Hematopoietic multipotent progenitor cell treated with erythropoietin and hydrocortisone succinate and interleukin-3 and kit ligand, for 4 days (in vitro differentiated cells): Measurements from ENCODE around the gene L1CAM.

Experiments
- DNase-seq: peaks from one replicate; pipeline ENCODE4 v3.0.0-alpha.2; 2015

L1CAM gene, protein sequence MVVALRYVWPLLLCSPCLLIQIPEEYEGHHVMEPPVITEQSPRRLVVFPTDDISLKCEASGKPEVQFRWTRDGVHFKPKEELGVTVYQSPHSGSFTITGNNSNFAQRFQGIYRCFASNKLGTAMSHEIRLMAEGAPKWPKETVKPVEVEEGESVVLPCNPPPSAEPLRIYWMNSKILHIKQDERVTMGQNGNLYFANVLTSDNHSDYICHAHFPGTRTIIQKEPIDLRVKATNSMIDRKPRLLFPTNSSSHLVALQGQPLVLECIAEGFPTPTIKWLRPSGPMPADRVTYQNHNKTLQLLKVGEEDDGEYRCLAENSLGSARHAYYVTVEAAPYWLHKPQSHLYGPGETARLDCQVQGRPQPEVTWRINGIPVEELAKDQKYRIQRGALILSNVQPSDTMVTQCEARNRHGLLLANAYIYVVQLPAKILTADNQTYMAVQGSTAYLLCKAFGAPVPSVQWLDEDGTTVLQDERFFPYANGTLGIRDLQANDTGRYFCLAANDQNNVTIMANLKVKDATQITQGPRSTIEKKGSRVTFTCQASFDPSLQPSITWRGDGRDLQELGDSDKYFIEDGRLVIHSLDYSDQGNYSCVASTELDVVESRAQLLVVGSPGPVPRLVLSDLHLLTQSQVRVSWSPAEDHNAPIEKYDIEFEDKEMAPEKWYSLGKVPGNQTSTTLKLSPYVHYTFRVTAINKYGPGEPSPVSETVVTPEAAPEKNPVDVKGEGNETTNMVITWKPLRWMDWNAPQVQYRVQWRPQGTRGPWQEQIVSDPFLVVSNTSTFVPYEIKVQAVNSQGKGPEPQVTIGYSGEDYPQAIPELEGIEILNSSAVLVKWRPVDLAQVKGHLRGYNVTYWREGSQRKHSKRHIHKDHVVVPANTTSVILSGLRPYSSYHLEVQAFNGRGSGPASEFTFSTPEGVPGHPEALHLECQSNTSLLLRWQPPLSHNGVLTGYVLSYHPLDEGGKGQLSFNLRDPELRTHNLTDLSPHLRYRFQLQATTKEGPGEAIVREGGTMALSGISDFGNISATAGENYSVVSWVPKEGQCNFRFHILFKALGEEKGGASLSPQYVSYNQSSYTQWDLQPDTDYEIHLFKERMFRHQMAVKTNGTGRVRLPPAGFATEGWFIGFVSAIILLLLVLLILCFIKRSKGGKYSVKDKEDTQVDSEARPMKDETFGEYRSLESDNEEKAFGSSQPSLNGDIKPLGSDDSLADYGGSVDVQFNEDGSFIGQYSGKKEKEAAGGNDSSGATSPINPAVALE

DNA sequence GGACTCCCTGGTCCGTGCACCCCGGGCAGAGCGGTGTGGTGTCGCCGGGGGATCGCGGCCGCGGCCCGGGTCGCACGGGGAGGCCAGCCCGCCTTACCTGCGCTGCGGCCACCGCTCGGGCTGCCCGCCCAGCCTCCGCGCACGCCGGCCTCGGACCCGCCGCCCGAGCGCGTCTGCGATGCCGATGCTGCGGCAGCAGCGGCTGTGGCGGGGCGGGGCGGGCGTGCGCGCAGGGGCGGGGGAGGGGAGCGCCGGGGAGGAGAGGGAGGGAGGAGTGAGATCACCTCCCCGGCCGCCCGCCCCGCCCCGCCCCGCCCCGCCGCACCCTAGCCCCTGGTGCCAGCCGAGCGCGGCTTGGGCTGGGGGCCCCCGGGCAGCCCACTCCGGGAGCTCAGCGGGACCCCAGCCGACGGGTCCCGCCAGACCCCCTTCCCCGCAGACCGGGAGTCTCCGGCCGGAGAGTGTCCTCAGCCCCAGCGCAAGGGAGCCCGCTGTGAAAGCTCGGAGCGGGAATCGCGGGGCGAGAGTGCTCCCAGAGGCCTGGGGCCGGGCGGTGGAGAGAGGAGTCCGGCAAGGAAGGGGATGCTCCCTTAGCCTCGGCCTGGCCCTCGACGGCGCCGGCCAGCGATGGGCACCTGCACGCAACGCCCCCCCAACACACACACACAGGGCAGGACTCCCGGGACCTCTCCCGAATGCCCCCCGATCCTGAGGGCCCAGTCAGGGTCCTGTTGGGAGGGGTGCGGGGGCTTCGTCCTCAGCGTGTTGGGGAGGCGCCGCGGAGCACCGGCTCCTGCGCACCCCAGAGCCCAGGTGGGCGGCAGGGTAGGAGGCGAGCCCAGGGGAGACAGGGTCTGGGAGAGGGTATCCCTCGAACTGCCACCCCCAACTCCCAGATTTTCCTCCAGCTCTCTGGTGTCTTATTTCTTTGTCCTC, at the start of gene L1CAM:
Gene L1CAM (minus strand): TSS at position 206 of the 936 bp plus-strand sequence. CDS start 10,337 bp downstream, outside the sequence.
- peak; percentile 27 for DNase-seq

DNA sequence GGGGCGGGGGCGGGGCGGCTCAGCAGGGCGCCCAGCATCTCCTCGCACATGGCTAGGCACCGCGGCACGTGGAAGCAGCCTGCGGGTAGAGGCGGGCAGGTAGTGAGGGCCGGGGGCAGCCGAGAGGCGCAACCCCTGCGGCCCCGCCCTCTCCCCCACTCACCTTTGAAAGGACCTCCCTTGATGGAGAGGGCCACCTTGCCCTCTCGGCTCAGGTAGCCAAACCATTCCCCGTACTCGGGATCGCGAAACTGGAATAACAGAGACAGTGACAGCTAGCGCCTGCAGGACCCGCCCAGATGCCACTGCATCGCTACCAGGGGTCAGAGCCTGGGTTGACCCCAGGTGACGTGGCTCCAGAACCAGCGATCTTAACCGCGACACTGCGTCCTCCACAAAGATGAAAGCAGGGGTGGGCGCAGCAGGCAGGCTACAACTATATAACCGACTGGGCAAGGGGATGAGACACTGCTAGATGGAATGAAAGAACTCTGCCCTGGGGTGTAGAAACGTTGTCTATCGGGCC, 49.4 kb upstream of the L1CAM start:
- no peak for DNase-seq

DNA sequence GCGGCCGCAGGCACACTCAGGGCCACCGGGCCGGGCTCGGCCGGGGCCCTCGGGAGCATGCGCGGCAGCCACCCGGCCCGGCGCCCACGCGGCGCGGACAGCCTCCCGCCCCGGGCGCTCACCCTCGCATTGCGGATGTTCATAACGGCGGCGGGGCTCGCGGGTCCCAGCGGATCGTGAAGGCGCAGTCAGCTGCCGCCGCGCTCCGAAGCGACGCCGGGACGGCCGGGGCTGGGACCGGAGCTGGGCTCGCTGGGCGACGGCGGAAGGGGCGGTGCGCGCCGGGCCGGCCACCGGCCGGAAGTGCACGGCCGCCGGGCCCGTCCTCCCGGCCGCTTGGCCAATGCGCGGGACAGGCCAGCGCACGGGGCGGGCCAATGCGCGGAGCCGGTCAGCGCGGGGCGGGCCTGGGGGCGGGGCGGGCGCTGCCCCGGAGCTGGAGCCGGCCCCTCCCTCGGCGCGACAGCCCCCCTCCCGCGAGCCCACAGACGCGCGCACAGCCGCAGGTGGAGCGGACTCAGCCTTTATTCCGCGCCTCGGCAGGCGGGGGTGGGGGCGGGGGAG, 48.9 kb upstream of the L1CAM start, which contains the start of gene NAA10:
Gene NAA10 (minus strand): TSS at position 276 of the 564 bp plus-strand sequence. CDS start 133 bp downstream, at position 143.
- peak; percentile 89 for DNase-seq

DNA sequence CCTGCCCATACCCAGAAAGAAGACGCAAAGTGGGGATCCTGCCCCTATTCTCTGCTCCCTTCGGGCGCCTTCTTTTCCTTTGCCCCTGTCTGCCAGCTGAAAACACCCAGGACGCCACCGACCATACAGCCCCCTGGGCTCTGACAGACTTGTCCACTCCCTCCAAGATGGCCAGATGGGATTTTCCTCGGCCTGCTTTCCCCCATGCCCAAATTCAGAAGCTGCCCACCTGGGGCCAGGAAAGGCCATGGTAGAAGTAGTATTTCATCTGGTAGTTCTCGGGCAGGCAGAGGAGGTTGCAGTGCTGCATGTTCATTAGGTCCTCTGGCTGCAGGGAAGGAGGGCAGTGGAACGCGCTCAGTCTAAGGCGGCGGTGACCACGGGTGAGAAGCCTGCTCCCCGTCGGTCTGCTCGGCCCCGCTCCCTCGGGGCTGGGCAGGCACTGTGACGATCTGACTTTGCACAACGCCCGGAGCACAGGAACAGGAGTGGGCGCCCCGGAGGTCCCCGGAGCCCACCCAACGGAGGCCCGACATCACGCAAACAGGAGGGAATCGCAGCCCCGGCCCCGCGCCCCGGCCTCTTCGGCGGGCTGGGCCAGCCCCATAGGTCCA, 48.3 kb upstream of the L1CAM start:
- no peak for DNase-seq

DNA sequence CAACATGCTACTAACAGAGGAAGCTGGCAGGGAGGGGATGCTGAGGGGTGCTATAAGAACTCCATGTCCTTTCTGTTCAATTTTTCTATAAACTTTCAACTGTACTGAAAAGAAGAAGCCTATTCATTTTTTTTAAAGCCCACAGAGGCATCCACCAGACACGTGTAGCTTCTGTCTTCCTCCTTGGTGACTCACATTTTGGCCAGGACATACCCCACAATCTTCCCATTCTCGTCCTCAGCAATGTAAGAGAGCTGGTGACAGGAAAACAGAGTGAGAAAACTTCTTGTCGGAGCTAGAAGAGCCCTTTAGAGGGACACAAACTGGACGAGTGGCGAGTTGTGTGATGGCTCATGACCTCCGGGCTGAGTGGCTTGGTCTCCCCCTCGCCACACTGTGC, 47.8 kb upstream of the L1CAM start:
- no peak for DNase-seq

DNA sequence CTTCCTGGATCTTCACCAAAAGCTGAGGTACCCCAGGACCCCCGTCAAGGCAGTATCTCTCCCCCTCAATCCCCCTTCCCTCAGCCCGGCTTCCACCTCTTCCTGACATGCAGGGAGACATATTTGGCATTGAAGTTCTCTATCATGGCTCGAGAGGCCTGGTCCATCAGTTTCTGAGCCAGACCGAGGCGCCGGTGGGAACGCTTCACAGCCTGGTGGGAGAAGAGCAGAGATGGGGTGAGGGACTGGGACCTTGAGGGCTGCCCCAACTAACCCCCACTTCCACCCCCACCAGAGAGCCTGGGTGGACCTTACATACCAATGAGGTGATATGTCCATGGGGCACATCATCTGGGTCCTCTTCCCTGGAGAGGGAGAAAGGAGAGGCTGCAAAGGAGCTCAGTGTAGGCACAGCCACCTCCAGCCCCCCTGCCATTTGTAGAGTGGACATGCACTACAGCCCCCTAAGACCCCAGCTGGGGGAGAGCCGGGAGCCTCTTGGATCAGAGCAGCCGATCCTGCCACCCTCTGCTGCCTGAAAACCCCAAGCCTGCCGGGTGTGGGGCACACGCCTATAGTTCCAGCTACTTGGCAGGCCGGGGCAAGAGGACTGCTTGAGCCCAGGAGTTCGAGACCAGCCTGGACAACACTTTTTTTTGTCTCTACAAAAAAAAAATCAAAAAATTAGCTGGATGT, 46.4 kb upstream of the L1CAM start:
- no peak for DNase-seq

DNA sequence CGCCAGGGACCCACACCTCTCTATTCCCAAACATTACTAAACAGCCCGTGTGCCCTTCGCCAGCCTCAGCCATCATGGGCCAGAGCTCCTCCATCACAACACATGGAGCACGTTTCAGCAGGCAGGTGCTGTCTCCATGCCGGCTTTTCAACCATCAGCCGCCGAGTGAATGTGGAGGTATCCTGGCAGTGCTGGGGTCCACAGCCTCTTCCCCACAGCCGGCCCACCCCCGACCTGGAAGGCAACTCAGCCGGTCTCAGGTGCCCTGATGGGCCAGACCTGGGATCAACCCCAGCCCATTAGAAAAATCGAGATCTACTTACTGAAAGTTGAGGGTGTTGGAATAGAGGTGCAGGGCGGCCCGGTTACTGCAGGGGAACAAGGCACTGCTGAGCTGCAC, 45.8 kb upstream of the L1CAM start:
- no peak for DNase-seq

DNA sequence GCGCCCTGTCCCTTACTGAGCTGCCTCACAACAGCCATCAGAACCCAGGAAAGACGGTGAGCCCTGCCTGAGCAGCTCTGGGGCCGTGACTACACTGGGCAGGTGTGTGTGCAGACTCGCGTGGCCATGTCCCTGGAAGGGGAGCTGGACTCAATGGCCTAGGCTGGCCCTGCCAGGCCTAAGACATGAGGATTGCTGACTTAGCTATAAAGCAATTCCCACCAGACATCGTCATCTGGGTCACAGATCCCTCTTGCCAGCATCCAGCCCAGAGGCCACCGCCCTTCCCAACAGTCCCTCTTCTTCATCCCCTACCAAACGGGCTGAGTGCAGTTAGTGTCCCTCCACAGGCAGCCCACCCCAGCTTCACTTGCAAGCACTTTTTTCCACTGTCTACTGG, 45.2 kb upstream of the L1CAM start:
- no peak for DNase-seq

DNA sequence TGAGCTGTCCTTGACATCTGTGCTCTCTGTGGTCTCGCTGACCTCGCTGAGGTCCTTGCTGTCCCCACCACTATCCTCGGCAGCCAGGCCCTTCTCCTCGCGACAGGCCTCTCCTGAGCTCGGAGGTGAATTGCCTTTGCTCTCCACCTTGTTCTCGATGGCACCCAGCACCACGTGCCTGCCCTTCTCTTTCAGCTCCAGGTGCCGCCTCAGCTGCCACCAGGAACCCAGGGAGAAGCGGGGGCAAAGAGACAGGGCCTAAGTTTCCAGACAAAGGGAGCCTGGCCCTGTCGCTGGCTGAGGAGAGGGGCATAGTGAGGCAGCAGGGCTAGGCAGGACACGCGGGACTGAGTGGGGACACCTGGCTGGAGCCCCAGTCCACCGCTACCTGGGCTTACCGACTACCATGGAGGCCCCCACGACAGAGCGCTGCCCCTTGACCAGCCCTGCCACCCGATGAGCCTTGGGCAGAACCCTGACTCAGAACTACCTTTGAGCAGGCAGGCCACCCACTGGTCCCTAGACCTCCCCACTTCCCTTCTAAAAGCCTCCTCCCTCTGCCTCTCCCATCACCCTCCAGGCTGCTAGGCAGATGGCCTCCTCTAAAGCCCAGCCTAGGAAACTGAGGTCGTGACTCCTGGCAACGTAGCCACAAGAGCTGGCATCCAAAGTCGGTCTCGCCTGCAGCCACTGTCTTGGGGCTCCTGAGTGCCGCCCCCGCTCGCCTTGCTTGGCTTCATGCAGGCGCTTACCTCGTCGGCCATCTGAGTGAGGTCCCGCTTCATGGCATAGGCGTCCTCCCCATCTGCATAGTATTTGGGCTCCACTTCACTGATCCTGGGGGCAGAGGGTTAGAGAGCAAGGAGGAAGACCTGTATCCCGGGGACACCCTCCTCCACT, 44.3 kb upstream of the L1CAM start:
- no peak for DNase-seq

DNA sequence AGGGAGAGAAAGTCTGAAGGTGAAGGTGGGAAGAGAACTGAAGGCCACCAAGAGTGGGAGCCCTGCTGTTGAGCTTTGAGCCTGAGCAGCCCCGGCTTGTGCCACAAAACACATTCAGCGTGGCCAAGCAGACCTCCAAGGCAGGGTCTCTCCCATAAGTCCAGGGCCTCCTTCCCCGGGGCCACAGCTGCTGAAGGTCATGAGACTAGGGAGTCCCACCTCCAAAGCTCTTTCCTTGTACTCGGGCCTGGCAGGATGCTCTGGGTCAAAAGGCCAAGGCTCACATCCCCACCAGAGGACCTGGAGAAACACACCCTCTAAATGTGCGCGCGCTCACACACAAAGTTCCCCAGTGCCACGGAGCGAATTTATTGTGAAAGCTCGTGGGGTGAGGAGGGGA, 43.6 kb upstream of the L1CAM start:
- DNase-seq = no peak

DNA sequence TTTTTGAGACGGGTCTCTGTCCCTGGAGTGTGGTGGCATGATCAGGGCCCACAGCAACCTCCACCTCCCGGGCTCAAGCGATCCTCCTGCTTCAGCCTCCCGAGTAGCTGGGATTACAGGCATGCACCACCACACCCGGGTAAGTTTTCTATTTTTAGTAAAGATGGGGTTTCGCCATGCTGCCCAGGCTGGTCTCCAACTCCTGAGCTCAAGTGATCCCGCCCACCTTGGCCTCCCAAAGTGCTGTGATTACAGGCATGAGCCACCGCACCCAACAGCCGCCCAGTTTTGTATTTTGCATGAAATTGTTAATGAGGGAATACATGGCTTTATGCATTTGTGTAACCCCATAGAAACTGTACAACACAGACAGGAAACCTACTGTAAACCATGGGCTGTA, 42.9 kb upstream of the L1CAM start:
- DNase-seq = no peak

DNA sequence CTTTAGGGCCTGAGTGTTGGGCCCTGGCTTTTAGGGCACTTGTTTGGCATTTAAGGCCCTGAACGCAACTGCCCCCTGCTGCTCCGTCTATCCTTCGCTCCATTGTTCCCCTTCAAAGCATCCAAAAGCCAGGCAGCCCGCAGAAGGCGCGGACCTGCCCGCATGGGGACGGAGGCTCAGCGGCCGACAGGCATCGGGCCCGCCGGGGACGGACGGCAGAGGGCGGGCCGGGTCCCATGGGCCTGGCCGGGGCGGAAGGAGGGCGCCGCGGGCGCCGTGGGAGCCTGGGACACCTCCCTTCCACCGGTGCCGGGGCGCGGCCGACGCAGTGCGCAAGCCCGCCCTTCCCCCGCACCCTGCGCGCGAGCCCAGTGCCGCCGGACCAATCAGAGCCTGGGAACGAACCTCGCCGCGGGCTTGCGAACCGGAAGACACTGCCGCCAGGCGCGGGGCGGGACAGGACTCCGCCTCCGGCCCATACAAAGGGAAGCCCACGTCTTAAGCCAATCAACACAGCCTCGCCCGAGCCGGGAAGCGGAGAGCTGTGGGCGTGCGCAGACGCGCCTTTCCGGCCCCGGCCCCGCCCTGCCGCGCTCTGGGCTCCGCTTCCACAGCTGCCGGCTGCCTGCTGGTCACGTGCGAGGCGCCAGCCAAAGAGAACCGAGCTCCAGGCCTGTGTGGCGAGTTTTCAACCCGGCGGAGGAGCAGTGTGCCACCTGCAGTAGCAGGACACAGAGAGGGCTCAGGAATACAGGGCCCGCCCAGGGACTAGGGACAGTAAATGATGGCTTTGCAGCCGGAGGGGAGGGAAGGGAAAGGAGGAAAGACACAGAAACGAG, 42.2 kb upstream of the L1CAM start:
- peak; percentile 98 for DNase-seq

DNA sequence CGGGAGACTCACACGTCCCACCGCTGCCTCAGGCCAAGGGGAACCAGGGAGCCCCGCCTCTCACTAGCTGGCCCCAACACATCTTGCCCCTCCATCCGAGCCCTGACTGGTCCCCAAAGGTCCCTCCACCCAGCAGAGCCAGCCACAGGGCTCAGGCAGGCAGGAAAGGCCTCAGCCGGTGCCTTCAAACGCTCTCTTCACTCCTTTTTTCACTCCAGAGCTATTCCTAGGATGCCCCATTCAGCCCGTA, 41.6 kb upstream of the L1CAM start:
- DNase-seq = no peak

DNA sequence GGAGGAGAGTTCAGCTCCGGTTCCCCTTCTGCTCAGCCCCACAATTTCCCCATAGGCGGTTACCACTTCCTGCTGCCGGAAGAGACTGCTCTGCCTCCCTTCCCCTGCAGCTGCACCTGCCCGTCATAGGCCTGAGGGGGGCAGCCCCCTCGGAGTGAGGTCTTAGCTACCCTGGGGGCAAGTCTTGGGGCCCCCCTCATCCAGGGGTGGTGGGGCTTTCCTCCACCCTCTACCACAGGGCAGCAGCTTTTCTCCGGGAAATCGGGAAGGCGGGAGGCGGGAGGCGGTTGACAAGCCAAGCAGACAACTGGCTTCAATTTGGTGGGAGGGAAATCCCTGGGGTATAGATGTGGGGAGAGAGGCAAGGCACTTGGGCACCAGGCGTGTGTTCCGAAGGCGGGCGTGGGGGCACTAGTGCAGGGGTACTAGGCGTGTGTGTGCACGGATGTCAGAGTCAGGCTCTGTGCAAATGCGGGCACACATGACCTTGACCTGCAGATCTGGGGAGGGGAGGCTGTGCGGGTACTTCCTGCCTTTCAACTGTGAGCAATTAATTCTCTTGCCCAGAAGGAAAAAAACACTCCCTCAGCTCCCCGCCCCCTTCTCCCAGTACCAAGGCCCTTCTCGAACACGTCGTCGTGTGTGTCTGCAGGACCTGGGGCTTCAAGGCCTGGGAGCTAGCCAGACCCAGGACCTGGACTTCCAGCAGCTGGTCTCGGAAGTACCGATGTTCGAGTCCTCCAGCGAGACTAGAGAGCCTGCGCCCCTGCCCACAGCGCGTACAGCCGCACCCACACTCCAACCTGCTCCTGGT, 41.1 kb upstream of the L1CAM start:
- DNase-seq = peak; percentile 92

DNA sequence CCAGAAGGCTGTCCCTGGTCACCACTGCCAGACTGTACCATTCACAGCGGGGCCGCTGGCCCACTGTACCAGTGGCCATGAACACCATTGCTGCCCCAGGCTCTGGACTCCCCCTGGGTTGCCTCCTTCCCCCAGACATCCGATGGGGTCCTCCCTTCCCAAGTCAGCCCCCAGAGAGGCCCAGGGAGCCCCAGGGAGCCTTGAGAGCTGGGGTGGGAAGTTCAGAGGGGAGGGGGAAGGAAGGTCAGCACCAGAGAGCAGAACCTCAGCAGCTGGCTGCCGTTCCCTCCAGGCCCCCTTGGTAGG, 40.5 kb upstream of the L1CAM start:
- DNase-seq = no peak

DNA sequence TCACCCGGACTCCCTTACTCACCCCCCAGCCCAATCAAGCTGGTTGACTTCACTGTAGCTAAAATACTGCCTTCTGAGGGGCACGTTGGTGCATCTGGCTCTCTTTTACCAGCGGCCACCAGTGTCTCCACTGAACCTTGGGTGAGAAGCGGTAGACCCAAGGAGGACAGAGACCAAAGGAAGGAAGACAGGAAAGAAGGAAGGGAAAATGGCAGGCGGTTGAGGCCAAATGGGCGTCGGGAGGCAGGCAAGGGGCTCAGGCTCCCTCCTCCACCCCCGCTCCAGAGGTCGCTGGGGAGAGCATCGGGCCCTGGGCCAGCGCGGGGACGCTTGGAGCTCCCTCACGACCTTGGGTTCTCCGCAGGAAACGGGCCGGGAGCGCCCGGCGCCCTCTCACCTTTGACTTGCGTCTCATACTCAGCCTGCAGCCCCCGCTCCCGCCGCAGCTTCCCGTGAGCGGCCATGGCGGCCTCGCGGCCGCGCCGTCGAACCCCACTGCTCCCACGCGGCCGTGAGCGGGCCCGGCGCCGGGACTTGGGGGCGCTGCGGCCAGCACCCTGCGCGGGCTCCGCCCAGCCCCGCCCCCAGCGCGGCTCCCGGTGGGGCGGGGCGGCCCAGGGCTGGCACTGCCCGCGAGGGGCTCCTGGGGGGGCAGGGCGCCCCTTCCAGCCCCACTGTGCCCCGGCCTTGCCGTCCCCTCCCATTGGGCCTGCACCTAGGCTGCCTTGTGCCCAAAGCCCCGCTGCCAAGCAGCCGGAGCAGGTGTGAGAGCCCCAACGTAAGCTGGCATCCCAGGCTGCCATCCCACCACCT, 40.0 kb upstream of the L1CAM start, which contains the start of gene ARHGAP4:
Gene ARHGAP4 (minus strand): TSS at position 526 of the 813 bp plus-strand sequence. CDS start 62 bp downstream, at position 464.
- DNase-seq = peak; percentile 70

DNA sequence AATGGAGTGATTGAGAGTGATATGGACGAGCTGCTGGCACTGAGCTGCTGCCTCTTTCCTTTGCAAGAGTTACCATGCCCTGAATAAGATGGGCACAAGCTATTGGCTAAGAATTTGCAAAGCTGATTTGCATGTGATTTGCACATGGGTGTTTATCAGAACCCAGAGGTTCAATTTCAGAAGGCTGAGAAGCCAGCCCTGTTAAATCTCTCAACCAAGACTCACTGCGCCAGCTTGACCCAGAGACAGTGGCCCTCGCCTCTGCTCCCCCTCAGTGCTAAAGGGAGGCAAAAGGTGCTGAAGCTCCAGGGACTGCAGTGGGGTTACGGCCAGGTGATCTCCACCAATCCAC, 39.4 kb upstream of the L1CAM start:
- peak; percentile 59 for DNase-seq
